PC-3 (cell line): ENCODE measurements around the gene IFT81.

ENCODE experiments used
- EZH2 ChIP-seq: fragments of 300-600 bp; sonication (generic); IDR thresholded peaks from one replicate; pipeline ENCODE4 v1.6.1; 2017; ENCODE audit warnings: antibody characterized with exemption, mild to moderate bottlenecking, low read length; ENCODE audit not compliant: unreplicated experiment
- EZH2phosphoT487 ChIP-seq: fragments of 300-600 bp; sonication (generic); IDR thresholded peaks from 2 replicates; pipeline ENCODE4 v1.6.1; 2018; ENCODE audit warnings: mild to moderate bottlenecking, antibody characterized with exemption, low read length, borderline replicate concordance
- TF ChIP-seq, protein P1 (sequence below): fragments of 300-600 bp; sonication (generic); conservative IDR thresholded peaks from 2 replicates; pipeline ENCODE4 v1.5.1; 2017; ENCODE audit warnings: antibody characterized with exemption, low read depth, mild to moderate bottlenecking, low read length

DNA sequence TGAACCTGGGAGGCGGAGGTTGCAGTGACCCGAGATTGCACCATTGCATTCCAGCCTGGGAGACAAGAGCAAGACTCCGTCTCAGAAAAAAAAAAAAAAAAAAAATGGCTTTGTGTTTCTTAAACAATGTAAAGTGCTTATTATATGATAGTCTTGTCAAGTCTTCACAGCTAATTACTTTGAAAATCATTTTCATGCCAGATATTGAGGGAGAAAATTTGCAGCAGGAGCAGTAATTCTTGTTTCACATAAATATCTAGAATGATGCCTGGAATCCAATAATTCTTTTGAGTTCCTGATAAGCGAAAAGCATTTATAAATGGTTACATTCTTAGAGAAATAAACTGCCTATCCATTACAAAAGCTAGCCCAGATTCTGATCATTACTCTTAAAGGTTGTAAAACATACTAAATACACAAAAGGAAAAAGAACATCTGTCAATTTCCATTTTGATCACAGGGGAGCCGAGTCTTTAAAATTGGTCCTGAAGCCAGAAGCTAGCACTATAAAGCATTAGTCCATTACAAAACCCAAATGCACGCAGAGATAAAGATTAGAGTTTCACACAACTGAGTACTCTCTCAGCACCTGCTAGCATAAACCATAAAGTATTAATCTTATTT, 50.3 kb downstream of the IFT81 start:
- TF ChIP-seq, protein P1, sequence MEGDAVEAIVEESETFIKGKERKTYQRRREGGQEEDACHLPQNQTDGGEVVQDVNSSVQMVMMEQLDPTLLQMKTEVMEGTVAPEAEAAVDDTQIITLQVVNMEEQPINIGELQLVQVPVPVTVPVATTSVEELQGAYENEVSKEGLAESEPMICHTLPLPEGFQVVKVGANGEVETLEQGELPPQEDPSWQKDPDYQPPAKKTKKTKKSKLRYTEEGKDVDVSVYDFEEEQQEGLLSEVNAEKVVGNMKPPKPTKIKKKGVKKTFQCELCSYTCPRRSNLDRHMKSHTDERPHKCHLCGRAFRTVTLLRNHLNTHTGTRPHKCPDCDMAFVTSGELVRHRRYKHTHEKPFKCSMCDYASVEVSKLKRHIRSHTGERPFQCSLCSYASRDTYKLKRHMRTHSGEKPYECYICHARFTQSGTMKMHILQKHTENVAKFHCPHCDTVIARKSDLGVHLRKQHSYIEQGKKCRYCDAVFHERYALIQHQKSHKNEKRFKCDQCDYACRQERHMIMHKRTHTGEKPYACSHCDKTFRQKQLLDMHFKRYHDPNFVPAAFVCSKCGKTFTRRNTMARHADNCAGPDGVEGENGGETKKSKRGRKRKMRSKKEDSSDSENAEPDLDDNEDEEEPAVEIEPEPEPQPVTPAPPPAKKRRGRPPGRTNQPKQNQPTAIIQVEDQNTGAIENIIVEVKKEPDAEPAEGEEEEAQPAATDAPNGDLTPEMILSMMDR = no peak
- TF ChIP-seq EZH2phosphoT487 = no peak
- no peak for TF ChIP-seq EZH2
